ENCODE measurements around the gene PPP6R3.
"Not testable (repeated sequence)": the region's sequence is repeated elsewhere in the genome, so short reads cannot be mapped to it uniquely, and the experiment has no call there.

Gene PPP6R3

GRCh38 chr11:68441466-68442230, 18.9 kb upstream of the PPP6R3 start:
- TF ChIP-seq CTCF (conservative IDR thresholded peaks at IDR 0.05; ENCODE audit: low read length): no peak
- H3K4me3 ChIP-seq (ENCODE audit: low read length): no peak overlapping the region
- peak; percentile 47 for DNase-seq (ENCODE audit: low read depth)

DNA sequence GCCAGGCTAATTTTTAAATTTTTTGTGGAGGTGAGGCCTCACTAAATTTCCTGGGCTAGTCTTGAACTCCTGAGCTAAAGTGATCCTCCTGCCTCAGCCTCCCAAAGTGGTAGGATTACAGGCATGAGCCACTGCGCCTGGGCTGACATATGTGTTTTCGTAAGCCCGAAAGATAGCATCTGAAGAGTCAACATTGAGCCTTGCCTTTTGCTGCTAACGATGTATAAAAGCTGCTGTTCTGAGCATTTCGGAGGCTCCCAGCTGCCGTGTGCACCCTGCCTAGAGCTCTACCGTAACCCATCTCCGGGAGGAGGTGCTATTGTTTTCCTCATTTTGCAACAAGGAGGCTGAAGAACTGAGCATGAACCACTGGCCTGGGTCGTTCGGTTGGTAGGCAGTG, 18.1 kb upstream of the PPP6R3 start:
- no peak for TF ChIP-seq CTCF (conservative IDR thresholded peaks at IDR 0.05; ENCODE audit: low read length)
- H3K4me3 ChIP-seq (ENCODE audit: low read length): no peak overlapping the region
- no peak for DNase-seq (ENCODE audit: low read depth)

DNA sequence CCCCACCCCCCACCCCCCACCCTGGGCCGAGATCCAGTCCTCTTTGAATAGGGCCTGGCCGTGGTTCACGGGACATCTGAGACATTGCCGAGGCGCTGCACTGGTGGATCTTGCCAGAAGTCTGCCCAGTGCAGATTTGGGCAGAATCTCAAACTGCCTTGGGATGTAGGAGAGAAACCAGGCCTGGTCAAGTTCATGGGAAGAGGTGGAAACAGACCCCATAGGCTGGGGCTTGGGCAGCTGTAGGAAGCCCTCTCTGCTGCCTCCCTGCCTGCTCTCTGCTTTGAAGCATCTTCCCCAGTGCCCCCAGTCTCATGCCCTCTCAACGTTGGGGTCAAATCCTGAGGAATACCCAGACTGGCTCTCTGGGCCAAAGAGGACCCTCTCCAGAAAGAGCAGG, 16.0 kb upstream of the PPP6R3 start:
- DNase-seq (ENCODE audit: low read depth): no peak
- no peak for TF ChIP-seq CTCF (conservative IDR thresholded peaks at IDR 0.05; ENCODE audit: low read length)
- no peak overlapping the region for H3K4me3 ChIP-seq (ENCODE audit: low read length)

DNA sequence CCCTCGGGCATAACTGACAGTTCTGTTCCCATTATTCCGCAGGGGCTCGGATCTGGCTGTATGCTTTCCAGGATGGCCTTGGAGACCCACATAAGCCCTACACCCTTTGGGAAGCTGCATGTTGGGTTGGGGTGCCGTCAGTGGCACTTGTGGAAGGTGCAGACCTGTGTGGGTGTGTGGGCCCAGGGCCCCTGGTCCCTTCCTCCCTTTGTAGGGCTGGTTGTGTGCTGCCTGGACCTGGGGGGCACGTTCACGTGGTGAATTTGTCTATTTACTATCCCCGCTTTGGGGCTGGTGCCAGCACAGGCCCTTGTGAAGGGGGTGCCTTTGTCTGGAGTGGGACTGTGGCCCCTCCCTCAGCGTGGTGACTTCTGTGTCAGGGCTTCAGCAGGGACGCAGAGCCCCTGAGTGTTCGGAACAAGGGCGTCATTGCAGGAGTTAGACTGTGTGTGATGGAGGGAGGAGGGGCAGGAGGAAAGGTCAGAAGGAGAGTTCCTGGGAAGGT, 15.0 kb upstream of the PPP6R3 start:
- TF ChIP-seq CTCF (conservative IDR thresholded peaks at IDR 0.05; ENCODE audit: low read length): no peak
- H3K4me3 ChIP-seq (ENCODE audit: low read length): no peak overlapping the region
- DNase-seq (ENCODE audit: low read depth): no peak

GRCh38 chr11:68446046-68446725, 14.4 kb upstream of the PPP6R3 start:
- no peak for DNase-seq (ENCODE audit: low read depth)
- no peak overlapping the region for H3K4me3 ChIP-seq (ENCODE audit: low read length)
- TF ChIP-seq CTCF (conservative IDR thresholded peaks at IDR 0.05; ENCODE audit: low read length): no peak

- no peak overlapping the region for H3K4me3 ChIP-seq (ENCODE audit: low read length)
- DNase-seq (ENCODE audit: low read depth): peak; percentile 53
- TF ChIP-seq CTCF (conservative IDR thresholded peaks at IDR 0.05; ENCODE audit: low read length): peak; percentile 76
Measured at GRCh38 chr11:68447015-68447801, 13.3 kb upstream of the PPP6R3 start.

DNA sequence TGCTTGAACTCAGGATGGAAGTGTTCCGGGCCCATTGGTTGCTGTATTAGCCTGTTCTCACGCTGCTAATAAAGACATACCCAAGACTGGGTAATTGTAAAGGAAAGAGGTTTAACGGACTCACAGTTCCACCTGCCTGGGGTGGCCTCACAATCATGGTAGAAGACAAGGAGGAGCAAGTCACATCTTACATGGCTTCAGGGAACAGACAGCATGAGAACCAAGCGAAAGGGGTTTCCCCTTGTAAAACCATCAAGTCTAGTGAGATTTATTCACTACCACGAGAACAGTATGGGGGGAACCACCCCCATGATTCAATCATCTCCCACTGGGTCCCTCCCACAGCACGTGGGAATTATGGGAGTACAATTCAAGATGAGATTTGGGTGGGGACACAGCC, 12.6 kb upstream of the PPP6R3 start:
- not testable (repeated sequence) for H3K4me3 ChIP-seq (ENCODE audit: low read length); DNase-seq (ENCODE audit: low read depth)

Data from AG10803 (cell line).